Measurements from ENCODE around the gene PAPOLB. TPM values are rescaled to one million over a fixed set of nuclear protein-coding genes. Genes with fewer than 3 reads are reported as not detected.
A peak's percentile ranks its signal among the peaks of the same experiment; 100 is the strongest.

The PAPOLB gene
- total RNA-seq, 1 donor from 2014 or later = not detected

- DNase-seq (ENCODE audit: low read depth) = no peak
Measured at GRCh38 chr7:4825081-4825480, 36.7 kb downstream of the PAPOLB start.

GRCh38 chr7:4824120-4824775 is 37.6 kb downstream of the PAPOLB start:
- DNase-seq (ENCODE audit: low read depth) = no peak

GRCh38 chr7:4823441-4824119 is 38.2 kb downstream of the PAPOLB start:
- no peak for DNase-seq (ENCODE audit: low read depth)

GRCh38 chr7:4822677-4823076 is 39.2 kb downstream of the PAPOLB start:
- DNase-seq (ENCODE audit: low read depth) = no peak

- DNase-seq (ENCODE audit: low read depth) = no peak
Measured at GRCh38 chr7:4820967-4821471, 40.8 kb downstream of the PAPOLB start.

- no peak for DNase-seq (ENCODE audit: low read depth)
Measured at GRCh38 chr7:4820405-4820966, 41.3 kb downstream of the PAPOLB start.

GRCh38 chr7:4819560-4820404 is 42.0 kb downstream of the PAPOLB start:
- peak; percentile 6 for DNase-seq (ENCODE audit: low read depth)

GRCh38 chr7:4818000-4818794 is 43.6 kb downstream of the PAPOLB start:
- no peak for DNase-seq (ENCODE audit: low read depth)

- no peak for DNase-seq (ENCODE audit: low read depth)
Measured at GRCh38 chr7:4817178-4817901, 44.5 kb downstream of the PAPOLB start.

GRCh38 chr7:4816419-4817080 is 45.3 kb downstream of the PAPOLB start:
- DNase-seq (ENCODE audit: low read depth) = no peak

- no peak for DNase-seq (ENCODE audit: low read depth)
Measured at GRCh38 chr7:4815609-4816418, 46.0 kb downstream of the PAPOLB start.

- no peak for DNase-seq (ENCODE audit: low read depth)
Measured at GRCh38 chr7:4815121-4815520, 46.7 kb downstream of the PAPOLB start.

GRCh38 chr7:4814433-4814832 is 47.4 kb downstream of the PAPOLB start:
- no peak for DNase-seq (ENCODE audit: low read depth)

- DNase-seq (ENCODE audit: low read depth) = no peak
Measured at GRCh38 chr7:4809666-4810065, 52.2 kb downstream of the PAPOLB start.

GRCh38 chr7:4809091-4809591 is 52.7 kb downstream of the PAPOLB start:
- no peak for DNase-seq (ENCODE audit: low read depth)

GRCh38 chr7:4808565-4808964 is 53.3 kb downstream of the PAPOLB start:
- no peak for DNase-seq (ENCODE audit: low read depth)

GRCh38 chr7:4808026-4808425 is 53.8 kb downstream of the PAPOLB start:
- DNase-seq (ENCODE audit: low read depth) = no peak
